GM12878 (cell line): ENCODE measurements around the gene SEPTIN11. TPM values are rescaled to one million over a fixed set of nuclear protein-coding genes. Genes with fewer than 3 reads are reported as not detected.

ENCODE experiments used
- IRF5 ChIP-seq: fragments of 450-650 bp; IDR thresholded peaks from 2 replicates; pipeline ENCODE4 v1.6.1; 2017; ENCODE audit warnings: borderline replicate concordance
- KAT2A ChIP-seq: conservative IDR thresholded peaks from 2 replicates; pipeline ENCODE4 v1.6.1; 2011; ENCODE audit warnings: low read depth, low read length; ENCODE audit not compliant: control insufficient read depth
- MLLT1 ChIP-seq: fragments of 450-650 bp; IDR thresholded peaks from 2 replicates; pipeline ENCODE4 v1.6.1; 2016; ENCODE audit warnings: mild to moderate bottlenecking
- PBX3 ChIP-seq: IDR thresholded peaks from 2 replicates; pipeline ENCODE4 v1.6.1; 2011; ENCODE audit warnings: mild to moderate bottlenecking, low read depth, low read length, moderate library complexity; ENCODE audit not compliant: insufficient replicate concordance
- REST ChIP-seq: IDR thresholded peaks from 2 replicates; pipeline ENCODE4 v1.6.1; 2012; ENCODE audit warnings: mild to moderate bottlenecking, low read depth, low read length
- SIX5 ChIP-seq: IDR thresholded peaks from 2 replicates; pipeline ENCODE4 v1.6.1; 2011; ENCODE audit warnings: mild to moderate bottlenecking, low read depth, low read length, moderate library complexity; ENCODE audit not compliant: severe bottlenecking
- YY1 ChIP-seq: IDR thresholded peaks from 2 replicates; pipeline ENCODE4 v1.6.1; 2011; ENCODE audit warnings: low read depth, mild to moderate bottlenecking, low read length
- ZBTB11 ChIP-seq: fragments of 450-650 bp; formaldehyde crosslinking; IDR thresholded peaks from 2 replicates; pipeline ENCODE4 v1.5.0; 2022; ENCODE audit warnings: mild to moderate bottlenecking, missing genetic modification characterization
- polyA plus RNA-seq, 11 experiments: library from polyadenylated mRNA; depleted of rRNA in 4 of 11; unstranded in 6 of 11; stranded (reverse) in 5 of 11; fragments of >200 nt; fragmentation: Nextera tagmentation in 4 of 11; fragmentation: Illumina TruSeq in 1 of 11; extraction: Ambion mirVana in 4 of 11; extraction: Trizol in 1 of 11; gene quantifications; 1 replicate in 1 of 11; 2 replicates in 10 of 11; pipeline versions ENCODE4 v1.2.1 to v1.2.3, GENCODE V29; 2011 to 2016; ENCODE audit warnings: inconsistent platforms in 2 of 11, missing spikeins in 2 of 11, low read depth in 1 of 11
- total RNA-seq, 4 experiments: library from RNA; depleted of rRNA in 3 of 4; stranded (reverse); fragments of >200 nt in 3 of 4; fragmentation: Illumina TruSeq in 1 of 4; extraction: Trizol in 1 of 4; gene quantifications; 2 replicates each; pipeline versions ENCODE4 v1.2.1 to v1.2.3, GENCODE V29; 2013 to 2021

The SEPTIN11 gene
- total and polyA plus RNA-seq, 10 of the 15 experiments (the other 5 are each of a cell fraction or from before 2014, with no cell fraction given), result 24.7 to 160 (median 91.3) TPM

- no peak for TF ChIP-seq REST
- no peak for TF ChIP-seq MLLT1
- TF ChIP-seq YY1, result no peak
- no peak for TF ChIP-seq KAT2A
- no peak for TF ChIP-seq SIX5
- TF ChIP-seq ZBTB11 (CRISPR knock-in tag), result no peak
- TF ChIP-seq IRF5, result no peak
- no peak for TF ChIP-seq PBX3
Observed at GRCh38 chr4:76926841-76927240, 22.7 kb upstream of the SEPTIN11 start (continued).
